Glutamatergic neuron (in vitro differentiated cells): Measurements from ENCODE around the gene CRNKL1. TPM values are rescaled to one million over a fixed set of nuclear protein-coding genes. Genes with fewer than 3 reads are reported as not detected.
"Not testable (repeated sequence)": the region's sequence is repeated elsewhere in the genome, so short reads cannot be mapped to it uniquely, and the experiment has no call there.

Experiments used
- DNase-seq: peaks from one replicate; pipeline ENCODE4 v3.0.0; 2022
- H3K27ac Mint-ChIP-seq: one replicate; pipeline ENCODE4 v1.8.0; 2020; ENCODE audit warnings: mild to moderate bottlenecking, mixed read lengths, inconsistent platforms; ENCODE audit not compliant: unreplicated experiment
- H3K27me3 Mint-ChIP-seq: one replicate; pipeline ENCODE4 v1.8.0; 2020; ENCODE audit warnings: mild to moderate bottlenecking, moderate library complexity, mixed read lengths, inconsistent platforms; ENCODE audit not compliant: unreplicated experiment
- H3K36me3 Mint-ChIP-seq: one replicate; pipeline ENCODE4 v1.8.0; 2020; ENCODE audit warnings: mild to moderate bottlenecking, mixed read lengths, inconsistent platforms; ENCODE audit not compliant: unreplicated experiment
- H3K4me1 Mint-ChIP-seq: one replicate; pipeline ENCODE4 v1.8.0; 2020; ENCODE audit warnings: mild to moderate bottlenecking, low read depth, mixed read lengths, inconsistent platforms; ENCODE audit not compliant: unreplicated experiment
- H3K4me3 Mint-ChIP-seq: one replicate; pipeline ENCODE4 v1.8.0; 2020; ENCODE audit warnings: mild to moderate bottlenecking, mixed read lengths, inconsistent platforms; ENCODE audit not compliant: unreplicated experiment
- H3K9me3 Mint-ChIP-seq: one replicate; pipeline ENCODE4 v1.8.0; 2020; ENCODE audit warnings: mild to moderate bottlenecking, moderate library complexity, mixed read lengths, inconsistent platforms; ENCODE audit not compliant: unreplicated experiment
- total RNA-seq: library from RNA; stranded (reverse); fragmentation: NEBNext Ultra II Directional; extraction: Animal tissue kit (Norgen Biotek cat#: 25700); gene quantifications from one replicate; pipeline ENCODE4 v1.2.1, GENCODE V29; 2021; ENCODE audit not compliant: unreplicated experiment
- TF ChIP-seq, protein P1 (sequence below): fragments of 200-600 bp; sonication (generic); IDR thresholded peaks from one replicate; pipeline ENCODE4 v1.5.0; 2021; ENCODE audit not compliant: partially characterized antibody, unreplicated experiment

CRNKL1 gene
- total RNA-seq, 1 donor from 2014 or later, result 28.7 TPM

- TF ChIP-seq, protein P1, sequence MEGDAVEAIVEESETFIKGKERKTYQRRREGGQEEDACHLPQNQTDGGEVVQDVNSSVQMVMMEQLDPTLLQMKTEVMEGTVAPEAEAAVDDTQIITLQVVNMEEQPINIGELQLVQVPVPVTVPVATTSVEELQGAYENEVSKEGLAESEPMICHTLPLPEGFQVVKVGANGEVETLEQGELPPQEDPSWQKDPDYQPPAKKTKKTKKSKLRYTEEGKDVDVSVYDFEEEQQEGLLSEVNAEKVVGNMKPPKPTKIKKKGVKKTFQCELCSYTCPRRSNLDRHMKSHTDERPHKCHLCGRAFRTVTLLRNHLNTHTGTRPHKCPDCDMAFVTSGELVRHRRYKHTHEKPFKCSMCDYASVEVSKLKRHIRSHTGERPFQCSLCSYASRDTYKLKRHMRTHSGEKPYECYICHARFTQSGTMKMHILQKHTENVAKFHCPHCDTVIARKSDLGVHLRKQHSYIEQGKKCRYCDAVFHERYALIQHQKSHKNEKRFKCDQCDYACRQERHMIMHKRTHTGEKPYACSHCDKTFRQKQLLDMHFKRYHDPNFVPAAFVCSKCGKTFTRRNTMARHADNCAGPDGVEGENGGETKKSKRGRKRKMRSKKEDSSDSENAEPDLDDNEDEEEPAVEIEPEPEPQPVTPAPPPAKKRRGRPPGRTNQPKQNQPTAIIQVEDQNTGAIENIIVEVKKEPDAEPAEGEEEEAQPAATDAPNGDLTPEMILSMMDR, result no peak
- no peak for DNase-seq
- no peaks in the 10 kb centered on the region for H3K27me3 Mint-ChIP-seq
- no peaks in the 10 kb centered on the region for H3K9me3 Mint-ChIP-seq
- H3K4me3 Mint-ChIP-seq, result peak overlapping the region; percentile 3
- no peaks in the 10 kb centered on the region for H3K36me3 Mint-ChIP-seq
- H3K27ac Mint-ChIP-seq, result peak overlapping the region; percentile 62
- peaks cover 4% of the 10 kb centered on the region for H3K4me1 Mint-ChIP-seq
Observed at GRCh38 chr20:20009784-20010253, 42.4 kb downstream of the CRNKL1 start.

DNA sequence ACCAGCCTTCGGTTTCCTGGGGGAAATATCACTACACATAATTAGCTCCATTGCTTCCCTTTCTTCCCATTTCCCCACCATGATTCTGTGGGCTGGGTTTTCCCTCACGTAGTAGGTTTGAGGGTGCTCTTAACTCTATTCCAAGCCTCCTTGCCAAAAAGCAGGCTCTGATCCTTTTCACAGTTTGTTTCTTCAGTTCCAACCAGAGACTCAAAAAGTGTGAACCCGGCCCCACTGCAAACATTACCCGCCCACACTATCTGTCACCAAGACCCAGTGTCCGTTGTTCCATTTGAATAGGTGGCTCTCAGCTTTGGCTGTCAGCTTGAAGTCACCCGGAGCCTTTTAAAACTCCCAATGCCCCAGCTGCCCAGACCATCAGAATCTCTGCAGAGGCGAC, 46.9 kb downstream of the CRNKL1 start:
- Mint-ChIP-seq H3K4me3 (no peak overlapping the region), H3K27ac (no peak overlapping the region), H3K9me3 (peaks cover 3% of the 10 kb centered on the region), H3K27me3 (peaks cover 2% of the 10 kb centered on the region), H3K36me3 (no peaks in the 10 kb centered on the region), H3K4me1 (peaks cover 4% of the 10 kb centered on the region)
- no peak for DNase-seq
- TF ChIP-seq, protein P1, result no peak

DNA sequence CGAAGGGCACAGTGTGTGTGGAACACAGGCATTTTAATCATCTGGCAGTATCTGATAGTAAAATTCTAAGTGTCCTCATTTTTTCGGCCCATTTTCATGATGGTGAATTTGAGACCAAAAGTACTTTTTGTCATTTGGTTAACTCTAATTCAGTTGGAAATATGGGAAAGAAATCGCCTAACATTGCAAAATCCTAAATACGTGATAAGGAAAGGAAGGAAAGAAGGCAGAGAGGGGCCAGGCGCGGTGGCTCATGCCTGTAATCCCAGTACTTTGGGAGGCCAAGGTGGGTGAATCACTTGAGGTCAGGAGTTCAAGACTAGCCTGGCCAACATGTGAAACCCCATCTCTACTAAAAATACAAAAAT, 48.3 kb downstream of the CRNKL1 start:
- not testable (repeated sequence) for H3K36me3 Mint-ChIP-seq, H3K4me3 Mint-ChIP-seq, H3K27me3 Mint-ChIP-seq, DNase-seq, H3K9me3 Mint-ChIP-seq, H3K4me1 Mint-ChIP-seq
- peak overlapping the region; percentile 70 for H3K27ac Mint-ChIP-seq

DNA sequence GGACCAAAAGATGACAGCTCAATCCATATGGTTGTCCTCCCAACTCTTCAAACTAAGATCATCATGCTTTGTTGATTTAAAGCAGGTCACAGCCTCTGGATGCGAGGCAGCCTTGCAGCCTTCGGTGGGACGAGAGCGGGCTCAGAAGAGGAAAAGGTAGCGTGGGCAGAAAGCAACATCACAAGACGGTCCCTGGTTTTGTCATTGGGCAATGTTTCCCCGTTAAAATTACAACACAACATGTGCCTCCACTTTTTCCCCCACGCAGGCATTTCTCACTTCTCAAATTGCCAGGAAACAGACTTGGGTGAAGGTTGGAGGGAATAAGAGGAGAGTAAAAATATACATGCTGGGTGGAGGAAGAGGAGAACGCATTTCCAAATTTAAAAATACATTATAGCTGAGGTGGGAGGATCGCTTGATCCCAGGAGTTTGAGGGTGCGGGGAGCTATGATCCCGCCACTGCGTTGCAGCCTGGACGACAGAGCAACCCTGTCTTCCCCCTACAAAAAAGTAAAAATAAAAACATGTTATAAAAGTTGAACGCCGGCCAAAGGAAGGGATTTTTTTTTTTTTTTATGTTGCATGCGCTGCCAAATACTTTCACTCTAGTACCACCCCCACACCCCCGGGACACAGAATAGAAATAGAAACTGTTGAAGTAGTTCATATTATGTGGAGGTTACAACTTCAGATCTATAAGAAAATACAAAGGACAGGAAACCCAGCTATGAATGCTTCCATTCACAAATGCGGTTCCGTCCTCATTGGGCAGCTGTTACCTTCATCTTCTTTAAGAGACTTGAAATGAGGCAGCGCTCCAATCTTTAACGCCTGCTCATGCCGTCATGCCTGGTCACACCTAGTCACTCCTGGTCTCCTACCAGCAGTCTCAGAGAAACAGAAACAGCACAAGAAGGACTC, 49.0 kb downstream of the CRNKL1 start:
- Mint-ChIP-seq H3K4me1 (no peaks in the 10 kb centered on the region), H3K27ac (no peak overlapping the region), H3K36me3 (no peaks in the 10 kb centered on the region), H3K9me3 (peaks cover 5% of the 10 kb centered on the region), H3K27me3 (peaks cover 2% of the 10 kb centered on the region), H3K4me3 (no peak overlapping the region)
- TF ChIP-seq, protein P1, result no peak
- DNase-seq, result no peak

DNA sequence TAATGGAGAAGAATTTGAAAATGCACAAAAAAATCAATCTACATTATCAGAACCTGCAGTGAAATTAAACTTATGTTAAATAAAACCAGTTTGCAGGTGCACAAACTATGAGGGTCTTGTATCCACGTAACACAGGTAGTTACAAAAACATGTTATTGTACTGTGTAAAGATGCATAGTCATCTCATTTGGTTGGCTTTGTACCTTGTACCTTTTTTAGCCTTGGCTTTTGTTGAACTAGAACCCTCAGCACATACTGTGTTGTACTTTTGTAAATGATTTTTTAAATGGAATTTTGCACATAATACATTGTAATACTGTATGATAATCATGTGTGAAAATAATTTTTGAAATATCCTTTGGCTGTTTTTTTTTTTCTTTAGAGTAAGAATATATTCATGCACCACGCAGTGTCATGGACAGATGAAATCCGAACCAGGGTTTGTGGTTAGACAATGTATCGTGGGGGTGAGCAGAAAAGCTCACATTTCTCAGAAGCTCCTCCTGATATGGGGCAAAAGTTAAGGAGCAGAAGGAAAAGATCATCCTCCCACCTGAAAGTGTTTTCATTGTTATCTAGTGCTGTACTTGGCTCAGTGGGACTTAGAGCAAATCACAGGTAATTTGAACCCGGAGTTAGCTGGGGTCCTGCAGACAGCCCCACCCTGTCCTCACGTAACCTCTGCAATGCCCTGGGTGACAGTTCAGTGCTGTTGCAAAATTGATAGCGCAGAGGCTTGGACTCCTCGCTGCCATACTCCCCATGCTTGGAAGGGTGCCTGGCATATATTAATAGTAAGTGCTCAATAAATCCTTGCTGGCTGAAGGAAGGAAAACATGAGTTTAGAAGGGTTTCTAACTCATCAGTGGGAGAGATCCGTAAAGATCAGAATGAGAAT, 49.9 kb downstream of the CRNKL1 start:
- Mint-ChIP-seq H3K36me3 (no peaks in the 10 kb centered on the region), H3K4me3 (no peak overlapping the region), H3K27ac (no peak overlapping the region), H3K27me3 (peaks cover 2% of the 10 kb centered on the region), H3K4me1 (no peaks in the 10 kb centered on the region), H3K9me3 (peaks cover 5% of the 10 kb centered on the region)
- TF ChIP-seq, protein P1, result no peak
- DNase-seq, result no peak
